ENCODE data around the gene ADRM1.
A peak's percentile ranks its signal among the peaks of the same experiment; 100 is the strongest.

ADRM1 gene

DNA sequence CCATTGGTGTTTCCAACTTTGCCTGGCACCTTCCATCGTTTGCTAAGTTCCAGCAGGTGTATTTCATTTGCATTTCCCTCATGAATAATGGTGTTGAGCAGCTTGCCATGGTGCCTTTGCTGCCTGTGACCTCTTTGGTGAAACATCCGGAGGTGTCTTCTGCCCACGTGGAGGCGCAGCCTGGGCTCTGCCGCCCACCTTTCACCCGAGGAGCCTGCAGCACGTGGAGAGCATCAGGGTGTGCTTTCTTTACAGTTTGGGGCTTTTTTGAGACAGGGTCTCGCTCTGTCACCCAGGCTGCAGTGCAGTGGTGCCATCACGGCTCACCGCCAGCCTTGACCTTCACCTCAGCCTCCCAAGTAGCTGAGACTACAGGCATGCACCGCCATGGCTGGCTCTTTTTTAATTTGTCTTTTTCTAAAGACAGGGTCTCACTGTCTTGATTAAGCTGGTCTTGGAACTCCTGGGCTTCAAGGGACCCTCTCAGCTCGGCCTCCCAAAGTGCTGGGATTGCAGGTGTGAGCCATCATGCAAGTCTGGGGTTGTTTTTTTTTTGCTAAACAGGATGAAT lies 3.0 kb upstream of the ADRM1 start:
- no peak for DNase-seq

GRCh38 chr20:62300319-62300718 lies 2.5 kb upstream of the ADRM1 start:
- DNase-seq = no peak

DNA sequence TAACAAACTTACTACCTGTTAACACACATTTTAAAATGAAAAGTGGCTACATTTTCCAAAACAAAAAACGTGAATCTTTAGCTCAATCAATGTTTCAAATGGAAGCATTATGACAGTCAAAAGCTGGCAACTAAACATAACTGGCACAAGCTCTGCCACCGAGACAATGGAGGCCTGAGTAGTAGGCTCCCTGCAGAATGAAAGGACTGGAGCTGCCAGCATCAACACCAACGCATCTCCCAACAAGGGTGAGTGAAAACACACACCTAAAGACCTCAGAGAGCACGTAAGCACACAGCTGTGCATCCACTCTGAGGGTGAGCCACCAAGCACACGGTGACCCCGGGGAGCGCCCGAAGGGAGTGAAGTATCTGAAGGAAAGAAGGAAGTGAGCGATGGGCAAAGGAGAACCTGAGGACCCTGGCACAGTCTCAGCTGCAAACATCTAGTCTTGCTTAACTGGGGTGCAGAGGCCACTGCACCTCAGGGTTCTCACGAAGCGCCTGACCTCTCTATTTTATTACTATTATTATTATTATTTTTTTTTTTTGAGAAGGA lies 1.6 kb upstream of the ADRM1 start:
- peak; percentile 33 for DNase-seq

- DNase-seq = peak; percentile 97
Observed at GRCh38 chr20:62301773-62302340, 940 bp upstream of the ADRM1 start.

GRCh38 chr20:62303062-62303339 lies 204 bp downstream of the ADRM1 start:
- no peak for DNase-seq

DNA sequence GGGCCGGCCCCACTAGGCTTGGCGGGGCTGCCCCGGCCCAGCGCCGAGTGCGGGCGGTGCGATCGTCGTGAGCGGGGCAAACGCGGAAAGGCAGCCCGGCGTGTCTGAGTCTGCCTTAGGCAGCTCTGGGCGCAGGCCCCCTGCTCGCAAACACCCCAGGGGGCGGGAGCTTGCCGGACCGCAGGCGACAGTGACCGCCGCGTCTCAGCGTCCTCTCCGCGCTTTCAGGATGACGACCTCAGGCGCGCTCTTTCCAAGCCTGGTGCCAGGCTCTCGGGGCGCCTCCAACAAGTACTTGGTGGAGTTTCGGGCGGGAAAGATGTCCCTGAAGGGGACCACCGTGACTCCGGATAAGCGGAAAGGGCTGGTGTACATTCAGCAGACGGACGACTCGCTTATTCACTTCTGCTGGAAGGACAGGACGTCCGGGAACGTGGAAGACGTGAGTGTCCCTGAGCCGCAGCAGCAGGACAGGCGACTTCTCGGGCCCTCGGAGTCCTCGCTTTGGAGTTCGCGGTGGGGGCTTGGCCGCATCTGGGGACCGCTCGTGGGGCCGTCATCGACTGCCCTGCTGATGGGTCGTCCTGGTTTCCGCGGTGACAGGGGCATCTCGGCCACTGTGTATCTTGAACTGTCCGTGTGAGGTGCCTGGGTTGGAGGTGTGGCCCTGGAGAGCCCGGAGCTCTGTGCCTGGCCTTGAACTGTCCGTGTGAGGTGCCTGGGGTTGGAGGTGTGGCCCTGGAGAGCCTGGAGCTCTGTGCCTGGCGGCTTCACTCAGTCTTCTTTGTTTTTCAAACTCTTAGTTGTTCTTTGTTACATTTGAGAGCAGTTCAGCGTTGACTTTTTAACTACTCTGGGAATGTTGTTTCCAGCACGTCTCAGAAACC lies 786 bp downstream of the ADRM1 start:
- DNase-seq = no peak

GRCh38 chr20:62304331-62305148 lies 1.7 kb downstream of the ADRM1 start:
- no peak for DNase-seq

DNA sequence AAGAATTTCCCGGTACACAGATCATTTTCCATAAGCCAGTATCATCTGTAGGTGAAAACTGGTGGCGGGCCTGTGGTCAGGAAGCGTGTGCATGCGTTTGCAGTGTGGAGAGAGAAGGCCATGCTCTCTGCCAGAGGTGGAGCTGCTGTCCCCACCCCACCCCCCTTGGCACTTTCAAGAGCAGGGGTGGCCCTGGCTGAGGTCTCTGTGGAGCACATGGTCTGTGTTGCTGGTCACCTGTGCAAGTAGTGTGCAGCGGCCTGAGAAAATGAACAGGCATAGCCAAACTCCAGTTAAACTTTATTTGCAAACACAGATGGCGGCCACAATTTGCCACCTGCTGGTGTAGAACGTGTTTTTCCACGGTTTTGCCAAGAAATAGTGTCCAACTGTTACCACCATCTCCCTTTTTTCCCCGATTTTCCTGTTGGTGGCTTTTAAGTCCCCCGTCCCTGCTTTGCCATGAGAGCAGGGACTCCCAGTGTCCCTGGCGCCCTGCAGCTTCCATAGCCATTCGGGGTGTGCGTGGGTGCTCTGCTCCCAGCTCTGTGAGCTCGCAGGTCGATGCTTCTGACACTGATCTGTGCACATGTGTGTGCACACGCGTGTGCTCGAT lies 2.5 kb downstream of the ADRM1 start:
- DNase-seq = no peak

DNA sequence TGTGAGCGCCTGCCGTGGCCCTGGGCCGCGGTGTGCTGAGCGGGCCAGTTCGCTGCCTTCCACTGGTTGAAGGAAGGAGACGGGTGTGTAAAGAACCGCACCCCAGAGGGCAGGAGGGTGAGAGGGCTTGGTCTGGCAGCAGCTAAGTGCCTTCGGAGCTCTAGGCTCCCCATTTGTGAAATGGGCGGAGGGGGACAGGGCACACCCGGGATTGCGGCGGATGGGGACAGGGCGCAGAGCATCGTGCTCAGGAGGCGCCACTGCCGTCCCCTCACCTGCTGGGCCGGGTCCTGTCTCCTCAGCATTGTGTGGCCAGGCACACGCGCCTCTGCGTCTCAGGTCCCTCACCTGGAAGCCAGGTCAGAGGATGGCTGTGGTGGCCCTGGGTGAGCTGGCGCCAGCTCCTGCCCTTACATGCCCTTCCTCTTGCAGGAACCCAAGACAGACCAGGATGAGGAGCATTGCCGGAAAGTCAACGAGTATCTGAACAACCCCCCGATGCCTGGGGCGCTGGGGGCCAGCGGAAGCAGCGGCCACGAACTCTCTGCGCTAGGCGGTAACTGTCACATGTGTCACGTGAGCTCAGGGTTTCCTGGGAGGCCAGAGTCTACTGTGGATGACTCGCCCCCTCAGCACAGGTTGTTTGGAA lies 3.1 kb downstream of the ADRM1 start:
- no peak for DNase-seq

DNA sequence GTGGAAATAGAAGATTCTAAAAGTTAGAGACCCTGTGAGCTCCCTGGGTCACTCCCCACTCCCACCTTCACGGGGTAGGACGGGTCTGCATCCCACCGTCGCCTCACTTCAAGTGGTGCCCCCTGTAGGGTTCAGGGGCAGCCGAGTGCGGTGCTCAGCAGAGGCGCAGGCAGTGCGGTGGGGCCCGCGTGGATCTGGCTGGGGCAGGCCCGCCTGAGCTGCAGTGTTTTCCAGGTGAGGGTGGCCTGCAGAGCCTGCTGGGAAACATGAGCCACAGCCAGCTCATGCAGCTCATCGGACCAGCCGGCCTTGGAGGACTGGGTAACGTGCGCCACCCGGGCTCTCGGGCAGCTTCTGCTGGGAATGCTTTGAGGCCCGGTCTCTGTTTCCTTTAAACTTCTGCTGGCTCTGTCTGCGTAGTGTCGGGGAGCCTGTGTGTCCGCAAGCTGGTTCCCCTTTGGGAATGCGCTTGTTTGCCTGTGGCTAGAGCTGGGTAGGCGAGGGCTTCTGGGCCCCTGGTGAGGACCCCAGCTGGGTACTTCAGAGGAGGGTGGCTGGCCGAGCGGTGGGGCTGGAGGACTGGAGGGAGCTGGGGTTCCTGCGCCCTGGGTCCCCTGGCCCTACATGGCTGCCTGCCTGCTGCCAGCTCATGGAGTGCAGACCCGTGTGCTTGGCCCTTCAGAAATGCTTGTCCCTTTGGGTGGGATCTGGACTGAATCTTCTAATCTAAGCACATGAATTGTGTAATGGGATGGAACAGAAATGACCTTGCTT lies 3.8 kb downstream of the ADRM1 start:
- DNase-seq = no peak

DNA sequence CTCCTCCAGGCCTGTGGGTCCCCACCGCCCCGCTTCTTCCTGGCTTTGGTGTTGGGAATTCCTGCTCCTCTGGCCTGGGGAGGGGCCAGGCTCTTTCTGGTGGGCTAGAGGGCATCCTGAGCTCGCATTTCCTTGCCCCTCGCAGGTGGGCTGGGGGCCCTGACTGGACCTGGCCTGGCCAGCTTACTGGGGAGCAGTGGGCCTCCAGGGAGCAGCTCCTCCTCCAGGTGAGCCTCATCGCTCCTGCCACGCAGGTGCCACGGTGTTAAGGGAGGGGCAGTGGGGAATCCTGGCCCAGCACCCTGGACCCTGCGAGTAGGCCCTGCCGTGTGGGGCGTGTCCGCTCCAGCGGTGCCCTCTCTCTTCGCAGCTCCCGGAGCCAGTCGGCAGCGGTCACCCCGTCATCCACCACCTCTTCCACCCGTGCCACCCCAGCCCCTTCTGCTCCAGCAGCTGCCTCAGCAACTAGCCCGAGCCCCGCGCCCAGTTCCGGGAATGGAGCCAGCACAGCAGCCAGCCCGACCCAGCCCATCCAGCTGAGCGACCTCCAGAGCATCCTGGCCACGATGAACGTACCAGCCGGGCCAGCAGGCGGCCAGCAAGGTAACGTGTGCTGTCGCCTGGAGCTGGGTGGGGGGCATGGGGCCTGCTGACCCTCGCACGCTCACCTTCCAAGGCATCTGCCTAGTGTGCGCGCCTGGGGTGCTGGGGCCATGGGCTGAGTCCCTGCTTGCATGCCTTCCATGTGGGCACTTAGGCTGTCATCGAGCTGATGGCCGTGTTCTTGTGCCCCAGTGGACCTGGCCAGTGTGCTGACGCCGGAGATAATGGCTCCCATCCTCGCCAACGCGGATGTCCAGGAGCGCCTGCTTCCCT lies 4.7 kb downstream of the ADRM1 start:
- DNase-seq = no peak

DNA sequence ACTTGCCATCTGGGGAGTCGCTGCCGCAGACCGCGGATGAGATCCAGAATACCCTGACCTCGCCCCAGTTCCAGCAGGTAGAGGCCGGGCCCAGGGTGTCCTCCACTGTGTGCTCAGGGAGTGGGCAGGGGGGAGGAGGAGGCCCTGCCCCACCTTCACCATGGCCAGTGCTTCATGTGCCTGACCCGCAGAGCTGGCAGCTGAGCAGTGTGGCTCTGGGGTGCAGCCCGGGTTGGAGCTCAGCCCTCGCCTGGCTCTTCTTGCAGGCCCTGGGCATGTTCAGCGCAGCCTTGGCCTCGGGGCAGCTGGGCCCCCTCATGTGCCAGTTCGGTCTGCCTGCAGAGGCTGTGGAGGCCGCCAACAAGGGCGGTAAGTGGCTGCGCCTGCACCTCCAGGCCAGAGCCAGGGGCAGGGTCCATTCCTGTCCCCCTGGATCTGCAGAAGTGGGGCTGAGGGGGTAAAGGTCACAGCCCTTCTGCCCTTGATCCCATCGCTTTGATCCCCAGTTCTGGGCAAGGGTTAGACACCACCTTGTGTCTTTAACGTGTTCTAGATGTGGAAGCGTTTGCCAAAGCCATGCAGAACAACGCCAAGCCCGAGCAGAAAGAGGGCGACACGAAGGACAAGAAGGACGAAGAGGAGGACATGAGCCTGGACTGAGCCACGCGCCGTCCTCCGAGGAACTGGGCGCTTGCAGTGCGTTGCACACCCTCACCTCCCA lies 5.5 kb downstream of the ADRM1 start:
- no peak for DNase-seq

- DNase-seq = no peak
Observed at GRCh38 chr20:62309198-62309944, 6.6 kb downstream of the ADRM1 start.

DNA sequence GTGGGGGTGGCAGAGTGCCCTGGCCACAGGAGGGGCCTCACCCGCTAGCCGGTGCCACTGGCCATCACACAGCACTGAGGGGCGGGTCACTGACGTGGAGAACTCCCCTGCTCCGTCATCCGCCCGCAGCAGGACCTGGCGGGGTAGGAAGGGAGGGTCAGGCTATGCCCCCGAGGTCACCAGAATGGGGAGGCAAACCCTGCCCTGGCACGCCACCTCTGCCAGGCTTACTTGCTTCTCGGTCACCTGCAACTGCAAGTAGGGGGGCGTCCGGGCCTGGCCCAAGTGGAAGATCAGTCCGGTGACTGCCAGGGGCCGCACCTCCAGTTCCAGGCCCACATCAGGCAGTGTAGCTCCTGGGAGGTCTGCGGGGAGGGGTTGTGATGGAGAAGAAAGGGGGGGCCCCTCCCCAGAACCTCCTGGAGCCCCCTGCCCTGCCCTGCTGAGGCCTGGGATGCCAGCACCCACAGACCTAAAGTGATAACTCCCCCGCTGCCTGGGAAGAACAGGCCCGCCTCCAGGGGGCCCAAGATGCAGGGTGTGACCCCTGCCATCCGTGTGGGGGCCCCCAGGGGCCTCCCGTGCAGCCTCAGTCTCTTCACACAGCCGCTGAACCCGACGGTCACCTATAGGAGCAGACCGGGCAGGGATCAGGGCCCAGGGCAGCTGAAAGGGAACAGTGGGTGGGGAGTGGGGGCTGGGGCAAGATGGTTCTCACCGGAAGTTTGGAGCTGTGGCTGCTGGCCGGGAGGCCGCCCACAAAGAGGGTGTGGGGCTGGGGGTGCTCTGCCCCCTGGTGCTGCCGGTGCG lies 7.4 kb downstream of the ADRM1 start:
- DNase-seq = no peak

DNA sequence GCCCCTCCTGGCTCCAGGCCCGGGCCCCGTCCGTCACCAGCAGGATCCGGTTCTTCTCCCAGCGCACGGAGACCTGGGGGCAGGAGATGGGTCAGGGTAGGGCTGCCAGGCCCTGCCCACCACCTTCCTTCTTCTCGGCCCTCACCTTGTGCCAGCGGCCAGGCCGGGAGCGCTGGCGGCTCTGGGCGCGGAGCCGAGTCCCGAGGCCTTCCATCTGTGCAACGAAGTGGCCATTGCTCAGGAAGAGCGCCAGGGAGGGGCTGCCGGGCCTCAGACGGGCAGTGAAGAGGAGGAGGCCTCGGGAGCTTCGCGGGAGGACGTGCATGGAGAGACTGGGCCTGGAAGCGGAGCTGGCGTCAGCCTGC lies 7.9 kb downstream of the ADRM1 start:
- no peak for DNase-seq

DNA sequence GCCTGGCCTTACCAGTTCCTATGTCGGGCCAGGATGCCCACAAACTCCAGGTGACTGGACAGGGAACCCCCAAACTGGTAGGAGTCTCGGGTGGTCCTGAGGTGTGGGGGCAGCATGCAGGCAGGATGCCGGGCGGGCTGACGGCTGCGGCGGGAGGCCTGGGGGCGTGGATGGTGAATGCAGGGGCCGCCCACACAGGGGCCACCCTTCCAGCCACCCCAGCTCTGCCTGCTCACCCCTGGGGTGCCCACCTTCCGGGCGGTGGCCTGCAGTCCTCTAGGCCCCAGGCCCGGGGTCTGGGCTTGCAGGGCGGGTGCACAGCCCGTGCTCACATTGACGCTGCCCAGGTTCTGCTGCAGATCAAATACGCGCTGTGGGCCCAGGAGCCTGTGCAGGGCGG lies 8.4 kb downstream of the ADRM1 start:
- DNase-seq = no peak

- no peak for DNase-seq
Observed at GRCh38 chr20:62311832-62312661, 9.2 kb downstream of the ADRM1 start.

All from NCI-H345 (cell line).